ENCODE data around the gene TSLP.

Gene TSLP

GRCh38 chr5:111071413-111071812, at the start of gene TSLP:
TSS of gene TSLP (plus strand) at chr5:111071713. CDS start at chr5:111071891, 178 bp downstream.
- DNase-seq (ENCODE audit: low spot score) = no peak
- peak within 1 kb of the TSS; percentile 73 for H3K4me3 ChIP-seq
- TF ChIP-seq CTCF (IDR thresholded peaks at IDR 0.05) = no peak
- no peak within 1 kb of the TSS for H3K27ac ChIP-seq

- no peak overlapping the region for H3K27ac ChIP-seq
- TF ChIP-seq CTCF (IDR thresholded peaks at IDR 0.05) = no peak
- no peak overlapping the region for H3K4me3 ChIP-seq
- DNase-seq (ENCODE audit: low spot score) = no peak
These were observed 49.2 kb upstream of the TSLP start for GRCh38 chr5:111022301-111022700.

GRCh38 chr5:111028865-111029264, 42.6 kb upstream of the TSLP start:
- no peak overlapping the region for H3K4me3 ChIP-seq
- no peak for DNase-seq (ENCODE audit: low spot score)
- TF ChIP-seq CTCF (IDR thresholded peaks at IDR 0.05) = no peak
- no peak overlapping the region for H3K27ac ChIP-seq

- no peak overlapping the region for H3K4me3 ChIP-seq
- TF ChIP-seq CTCF (IDR thresholded peaks at IDR 0.05) = no peak
- no peak overlapping the region for H3K27ac ChIP-seq
- DNase-seq (ENCODE audit: low spot score) = no peak
These were observed 27.6 kb upstream of the TSLP start for GRCh38 chr5:111043712-111044506.

- no peak for TF ChIP-seq CTCF (IDR thresholded peaks at IDR 0.05)
- H3K4me3 ChIP-seq = no peak overlapping the region
These were observed 13.4 kb upstream of the TSLP start for GRCh38 chr5:111058064-111058463.

GRCh38 chr5:111060169-111060568, 11.3 kb upstream of the TSLP start:
- Histone ChIP-seq H3K27ac (no peak overlapping the region), H3K4me3 (no peak overlapping the region)
- TF ChIP-seq CTCF (IDR thresholded peaks at IDR 0.05) = no peak
- DNase-seq (ENCODE audit: low spot score) = no peak

More at GRCh38 chr5:111058064-111058463, 13.4 kb upstream of the TSLP start:
- no peak overlapping the region for H3K27ac ChIP-seq
- DNase-seq (ENCODE audit: low spot score) = no peak

- no peak for TF ChIP-seq CTCF (IDR thresholded peaks at IDR 0.05)
- H3K27ac ChIP-seq = no peak overlapping the region
- DNase-seq (ENCODE audit: low spot score) = no peak
These were observed 9.9 kb upstream of the TSLP start for GRCh38 chr5:111061618-111062017.

More at GRCh38 chr5:111061618-111062017, 9.9 kb upstream of the TSLP start:
- no peak overlapping the region for H3K4me3 ChIP-seq
